Measurements from ENCODE around the gene MYO7B.

GRCh38 chr2:127572841-127573240 lies 37.4 kb downstream of the MYO7B start:
- TF ChIP-seq CTCF (IDR thresholded peaks at IDR 0.05; ENCODE audit: low read length) (no peak), EZH2 (IDR thresholded peaks at IDR 0.05; ENCODE audit: borderline replicate concordance, low read length) (no peak)

Data from OCI-LY1 (cell line).